ENCODE results near the gene IMPACT. TPM values are rescaled to one million over a fixed set of nuclear protein-coding genes. Genes with fewer than 3 reads are reported as not detected.

Gene IMPACT
- total RNA-seq, 1 experiment from 2014 or later, result 48.8 TPM

- DNase-seq (ENCODE audit: low spot score) (no peak), ATAC-seq (peak; percentile 32; the same call in 1 of the 2 replicates)
- Mint-ChIP-seq H3K4me3 (no peak overlapping the region), H3K9me3 (no peaks in the 10 kb centered on the region), H3K4me1 (peaks cover 9% of the 10 kb centered on the region), H3K27ac (peak overlapping the region; percentile 59; the same call in 1 of the 2 replicates), H3K36me3 (no peaks in the 10 kb centered on the region), H3K27me3 (ENCODE audit: low read depth) (no peaks in the 10 kb centered on the region)
- peak; percentile 35; the same call in 1 of the 2 replicates for TF ChIP-seq USF2 (CRISPR knock-in tag; IDR thresholded peaks at IDR 0.05)
- TF ChIP-seq, protein P1, sequence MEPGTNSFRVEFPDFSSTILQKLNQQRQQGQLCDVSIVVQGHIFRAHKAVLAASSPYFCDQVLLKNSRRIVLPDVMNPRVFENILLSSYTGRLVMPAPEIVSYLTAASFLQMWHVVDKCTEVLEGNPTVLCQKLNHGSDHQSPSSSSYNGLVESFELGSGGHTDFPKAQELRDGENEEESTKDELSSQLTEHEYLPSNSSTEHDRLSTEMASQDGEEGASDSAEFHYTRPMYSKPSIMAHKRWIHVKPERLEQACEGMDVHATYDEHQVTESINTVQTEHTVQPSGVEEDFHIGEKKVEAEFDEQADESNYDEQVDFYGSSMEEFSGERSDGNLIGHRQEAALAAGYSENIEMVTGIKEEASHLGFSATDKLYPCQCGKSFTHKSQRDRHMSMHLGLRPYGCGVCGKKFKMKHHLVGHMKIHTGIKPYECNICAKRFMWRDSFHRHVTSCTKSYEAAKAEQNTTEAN (CRISPR knock-in tag; IDR thresholded peaks at IDR 0.05), result no peak
- ChIA-PET CTCF (interaction anchor here (0.5 to 3.1 kb wide), 6 partner anchors 16 to 103 kb away, joined by 3 to 19 read pairs (median 6); no protein-coding TSS in a partner anchor), POLR2A (no interaction called here)
These were observed 36.6 kb downstream of the IMPACT start for GRCh38 chr18:24462838-24463775.

DNA sequence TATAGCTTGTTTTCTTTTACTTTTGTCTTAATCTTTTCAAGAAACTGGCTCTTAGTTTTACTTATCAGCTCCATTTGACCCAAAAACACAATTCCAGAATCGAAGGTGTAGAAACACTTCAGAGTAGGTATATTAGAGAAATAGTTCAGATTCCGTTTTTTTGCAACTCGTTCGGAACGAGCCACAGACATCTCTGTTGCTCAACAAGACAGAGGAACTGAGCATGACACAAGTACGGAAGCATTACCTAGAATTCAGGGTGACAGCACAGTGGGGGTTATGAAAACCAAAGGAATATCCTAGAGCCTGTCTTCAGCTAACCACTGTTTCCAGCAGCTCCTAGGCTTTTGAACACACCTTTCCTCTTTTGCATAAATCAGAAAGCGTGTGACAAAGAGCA, 39.0 kb downstream of the IMPACT start:
- Mint-ChIP-seq H3K27me3 (ENCODE audit: low read depth) (no peaks in the 10 kb centered on the region), H3K4me3 (no peak overlapping the region)

GRCh38 chr18:24466771-24467170, 40.3 kb downstream of the IMPACT start:
- DNase-seq (ENCODE audit: low spot score), result no peak
- Mint-ChIP-seq H3K4me1 (peaks cover 9% of the 10 kb centered on the region), H3K4me3 (no peak overlapping the region), H3K9me3 (no peaks in the 10 kb centered on the region), H3K36me3 (no peaks in the 10 kb centered on the region), H3K27ac (no peak overlapping the region), H3K27me3 (ENCODE audit: low read depth) (no peaks in the 10 kb centered on the region)
- POLR2A ChIA-PET, result no interaction called here
- CTCF ChIA-PET, result interaction anchor here (1.2 to 2.4 kb wide), 2 partner anchors 22 to 260 kb away, joined by 3 to 15 read pairs; no protein-coding TSS in a partner anchor
- ATAC-seq, result no peak
- TF ChIP-seq SP1 (CRISPR knock-in tag; conservative IDR thresholded peaks at IDR 0.05) (no peak), NR1H2 (CRISPR knock-in tag; IDR thresholded peaks at IDR 0.05) (no peak), TP53 (CRISPR knock-in tag; IDR thresholded peaks at IDR 0.05) (no peak), TCF7 (CRISPR knock-in tag; IDR thresholded peaks at IDR 0.05; ENCODE audit: low read depth) (no peak), ZNF138 (CRISPR knock-in tag; conservative IDR thresholded peaks at IDR 0.05) (no peak), FOXK1 (CRISPR knock-in tag; IDR thresholded peaks at IDR 0.05) (no peak), ZNF317 (CRISPR knock-in tag; IDR thresholded peaks at IDR 0.05; ENCODE audit: borderline replicate concordance, low read depth) (no peak), NFYB (CRISPR knock-in tag; conservative IDR thresholded peaks at IDR 0.05; ENCODE audit: low read depth) (no peak), ZNF423 (CRISPR knock-in tag; IDR thresholded peaks at IDR 0.05) (no peak)
- TF ChIP-seq, protein P2, sequence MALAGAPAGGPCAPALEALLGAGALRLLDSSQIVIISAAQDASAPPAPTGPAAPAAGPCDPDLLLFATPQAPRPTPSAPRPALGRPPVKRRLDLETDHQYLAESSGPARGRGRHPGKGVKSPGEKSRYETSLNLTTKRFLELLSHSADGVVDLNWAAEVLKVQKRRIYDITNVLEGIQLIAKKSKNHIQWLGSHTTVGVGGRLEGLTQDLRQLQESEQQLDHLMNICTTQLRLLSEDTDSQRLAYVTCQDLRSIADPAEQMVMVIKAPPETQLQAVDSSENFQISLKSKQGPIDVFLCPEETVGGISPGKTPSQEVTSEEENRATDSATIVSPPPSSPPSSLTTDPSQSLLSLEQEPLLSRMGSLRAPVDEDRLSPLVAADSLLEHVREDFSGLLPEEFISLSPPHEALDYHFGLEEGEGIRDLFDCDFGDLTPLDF (CRISPR knock-in tag; IDR thresholded peaks at IDR 0.05), result no peak
- TF ChIP-seq, protein P3, sequence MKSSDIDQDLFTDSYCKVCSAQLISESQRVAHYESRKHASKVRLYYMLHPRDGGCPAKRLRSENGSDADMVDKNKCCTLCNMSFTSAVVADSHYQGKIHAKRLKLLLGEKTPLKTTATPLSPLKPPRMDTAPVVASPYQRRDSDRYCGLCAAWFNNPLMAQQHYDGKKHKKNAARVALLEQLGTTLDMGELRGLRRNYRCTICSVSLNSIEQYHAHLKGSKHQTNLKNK (CRISPR knock-in tag; IDR thresholded peaks at IDR 0.05), result no peak

More for the DNA sequence above, 39.0 kb downstream of the IMPACT start:
- TF ChIP-seq FOXJ3 (CRISPR knock-in tag; IDR thresholded peaks at IDR 0.05; ENCODE audit: borderline replicate concordance) (no peak), ELF4 (CRISPR knock-in tag; IDR thresholded peaks at IDR 0.05; ENCODE audit: low read depth) (no peak), USF2 (CRISPR knock-in tag; IDR thresholded peaks at IDR 0.05) (no peak), TCF7 (CRISPR knock-in tag; IDR thresholded peaks at IDR 0.05; ENCODE audit: low read depth) (no peak), NFATC4 (CRISPR knock-in tag; IDR thresholded peaks at IDR 0.05) (no peak), ZBTB21 (CRISPR knock-in tag; IDR thresholded peaks at IDR 0.05; ENCODE audit: borderline replicate concordance) (no peak), IRF2 (CRISPR knock-in tag; IDR thresholded peaks at IDR 0.05; ENCODE audit: borderline replicate concordance, low read depth) (no peak), FOXP1 (CRISPR knock-in tag; IDR thresholded peaks at IDR 0.05; ENCODE audit: borderline replicate concordance) (no peak), OVOL2 (CRISPR knock-in tag; IDR thresholded peaks at IDR 0.05; ENCODE audit: borderline replicate concordance) (no peak)
- TF ChIP-seq, protein P4, sequence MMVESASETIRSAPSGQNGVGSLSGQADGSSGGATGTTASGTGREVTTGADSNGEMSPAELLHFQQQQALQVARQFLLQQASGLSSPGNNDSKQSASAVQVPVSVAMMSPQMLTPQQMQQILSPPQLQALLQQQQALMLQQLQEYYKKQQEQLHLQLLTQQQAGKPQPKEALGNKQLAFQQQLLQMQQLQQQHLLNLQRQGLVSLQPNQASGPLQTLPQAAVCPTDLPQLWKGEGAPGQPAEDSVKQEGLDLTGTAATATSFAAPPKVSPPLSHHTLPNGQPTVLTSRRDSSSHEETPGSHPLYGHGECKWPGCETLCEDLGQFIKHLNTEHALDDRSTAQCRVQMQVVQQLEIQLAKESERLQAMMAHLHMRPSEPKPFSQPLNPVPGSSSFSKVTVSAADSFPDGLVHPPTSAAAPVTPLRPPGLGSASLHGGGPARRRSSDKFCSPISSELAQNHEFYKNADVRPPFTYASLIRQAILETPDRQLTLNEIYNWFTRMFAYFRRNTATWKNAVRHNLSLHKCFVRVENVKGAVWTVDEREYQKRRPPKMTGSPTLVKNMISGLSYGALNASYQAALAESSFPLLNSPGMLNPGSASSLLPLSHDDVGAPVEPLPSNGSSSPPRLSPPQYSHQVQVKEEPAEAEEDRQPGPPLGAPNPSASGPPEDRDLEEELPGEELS (CRISPR knock-in tag; IDR thresholded peaks at IDR 0.05), result no peak
- TF ChIP-seq, protein P5, sequence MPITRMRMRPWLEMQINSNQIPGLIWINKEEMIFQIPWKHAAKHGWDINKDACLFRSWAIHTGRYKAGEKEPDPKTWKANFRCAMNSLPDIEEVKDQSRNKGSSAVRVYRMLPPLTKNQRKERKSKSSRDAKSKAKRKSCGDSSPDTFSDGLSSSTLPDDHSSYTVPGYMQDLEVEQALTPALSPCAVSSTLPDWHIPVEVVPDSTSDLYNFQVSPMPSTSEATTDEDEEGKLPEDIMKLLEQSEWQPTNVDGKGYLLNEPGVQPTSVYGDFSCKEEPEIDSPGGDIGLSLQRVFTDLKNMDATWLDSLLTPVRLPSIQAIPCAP (CRISPR knock-in tag; IDR thresholded peaks at IDR 0.05), result no peak
- no peak overlapping the region for H3K27ac Mint-ChIP-seq
- H3K36me3 Mint-ChIP-seq, result no peaks in the 10 kb centered on the region
- DNase-seq (ENCODE audit: low spot score) (no peak), ATAC-seq (no peak)
- no peaks in the 10 kb centered on the region for H3K9me3 Mint-ChIP-seq
- ChIA-PET CTCF (interaction anchor here (1.2 to 2.4 kb wide), 2 partner anchors 24 to 261 kb away, joined by 3 to 15 read pairs; no protein-coding TSS in a partner anchor), POLR2A (no interaction called here)
- peaks cover 9% of the 10 kb centered on the region for H3K4me1 Mint-ChIP-seq

Data from WTC11 (cell line).